Adrenal gland (tissue), 5 donors: ENCODE data around the gene LAMC3.

ENCODE experiments used
- CTCF ChIP-seq, 6 experiments: fragments of 450-650 bp in 4 of 6; fragments of 200-600 bp in 2 of 6; sonication (generic) in 1 of 6; IDR thresholded peaks; 1 replicate in 5 of 6; 2 replicates in 1 of 6; pipeline versions ENCODE4 v1.5.1 to v1.8.0; 2016 to 2021; ENCODE audit warnings: antibody characterized with exemption in 6 of 6, mild to moderate bottlenecking in 2 of 6, moderate library complexity in 1 of 6
- POLR2A ChIP-seq, 2 donors: fragments of 450-650 bp; IDR thresholded peaks; one replicate each; pipeline ENCODE4 v1.6.1; 2017; ENCODE audit warnings: antibody characterized with exemption in 2 of 2, mild to moderate bottlenecking in 2 of 2, moderate library complexity in 1 of 2
- donor health status: DM: no; HTN: no; CAD: no.

GRCh38 chr9:131126059-131126426 lies 117.1 kb downstream of the LAMC3 start:
- TF ChIP-seq CTCF (IDR thresholded peaks at IDR 0.05) (no peak), POLR2A (IDR thresholded peaks at IDR 0.05) (no peak)
